ENCODE measurements around the gene CMTR2.

DNA sequence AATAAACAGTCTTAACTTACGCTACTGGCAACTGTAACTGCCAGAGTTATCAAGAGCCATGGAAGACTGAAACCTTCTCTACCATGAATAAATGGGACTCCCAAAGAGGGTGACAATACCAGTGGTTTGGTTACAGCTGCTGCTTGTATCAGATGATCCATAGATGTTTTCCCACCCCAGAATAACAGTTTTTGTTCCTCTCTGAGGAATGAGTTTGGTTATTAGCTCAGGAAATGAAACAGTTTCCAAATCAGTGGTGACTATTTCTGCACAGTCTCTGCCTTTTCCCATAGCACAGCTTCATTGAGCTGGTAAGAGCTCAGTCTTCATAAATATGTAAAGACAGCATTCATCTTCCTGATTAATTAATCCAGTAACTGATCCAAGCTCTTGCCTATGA lies 44.7 kb downstream of the CMTR2 start:
- TF ChIP-seq, protein P1, sequence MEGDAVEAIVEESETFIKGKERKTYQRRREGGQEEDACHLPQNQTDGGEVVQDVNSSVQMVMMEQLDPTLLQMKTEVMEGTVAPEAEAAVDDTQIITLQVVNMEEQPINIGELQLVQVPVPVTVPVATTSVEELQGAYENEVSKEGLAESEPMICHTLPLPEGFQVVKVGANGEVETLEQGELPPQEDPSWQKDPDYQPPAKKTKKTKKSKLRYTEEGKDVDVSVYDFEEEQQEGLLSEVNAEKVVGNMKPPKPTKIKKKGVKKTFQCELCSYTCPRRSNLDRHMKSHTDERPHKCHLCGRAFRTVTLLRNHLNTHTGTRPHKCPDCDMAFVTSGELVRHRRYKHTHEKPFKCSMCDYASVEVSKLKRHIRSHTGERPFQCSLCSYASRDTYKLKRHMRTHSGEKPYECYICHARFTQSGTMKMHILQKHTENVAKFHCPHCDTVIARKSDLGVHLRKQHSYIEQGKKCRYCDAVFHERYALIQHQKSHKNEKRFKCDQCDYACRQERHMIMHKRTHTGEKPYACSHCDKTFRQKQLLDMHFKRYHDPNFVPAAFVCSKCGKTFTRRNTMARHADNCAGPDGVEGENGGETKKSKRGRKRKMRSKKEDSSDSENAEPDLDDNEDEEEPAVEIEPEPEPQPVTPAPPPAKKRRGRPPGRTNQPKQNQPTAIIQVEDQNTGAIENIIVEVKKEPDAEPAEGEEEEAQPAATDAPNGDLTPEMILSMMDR (IDR thresholded peaks at IDR 0.05), result no peak
- TF ChIP-seq POLR2A (IDR thresholded peaks at IDR 0.05), result no peak

Data from Peyer's patch (tissue), 4 donors.